ENCODE results near the gene FGF14.
"Not testable (repeated sequence)": the region's sequence is repeated elsewhere in the genome, so short reads cannot be mapped to it uniquely, and the experiment has no call there.

FGF14 gene

GRCh38 chr13:101915331-101915730, 486.5 kb downstream of the FGF14 start:
- no peak for DNase-seq

- DNase-seq, result no peak
Measured at GRCh38 chr13:101911752-101912151, 490.1 kb downstream of the FGF14 start.

GRCh38 chr13:101903890-101904289, 498.0 kb downstream of the FGF14 start:
- no peak for DNase-seq

- no peak for DNase-seq
Measured at GRCh38 chr13:101898676-101899075, 503.2 kb downstream of the FGF14 start.

- DNase-seq, result no peak
Measured at GRCh38 chr13:101896541-101896940, 505.3 kb downstream of the FGF14 start.

GRCh38 chr13:101893021-101893420, 508.8 kb downstream of the FGF14 start:
- no peak for DNase-seq

- no peak for DNase-seq
Measured at GRCh38 chr13:101892296-101892695, 509.6 kb downstream of the FGF14 start.

- no peak for DNase-seq
Measured at GRCh38 chr13:101881593-101881992, 520.3 kb downstream of the FGF14 start.

- no peak for DNase-seq
Measured at GRCh38 chr13:101880581-101880980, 521.3 kb downstream of the FGF14 start.

- DNase-seq, result no peak
Measured at GRCh38 chr13:101876951-101877350, 524.9 kb downstream of the FGF14 start.

GRCh38 chr13:101875717-101876393, 526.0 kb downstream of the FGF14 start:
- no peak for DNase-seq

GRCh38 chr13:101875091-101875490, 526.8 kb downstream of the FGF14 start:
- no peak for DNase-seq

GRCh38 chr13:101869553-101869952, 532.3 kb downstream of the FGF14 start:
- DNase-seq, result no peak

GRCh38 chr13:101868585-101869469, 533.0 kb downstream of the FGF14 start:
- no peak for DNase-seq

- DNase-seq, result no peak
Measured at GRCh38 chr13:101866889-101867581, 534.8 kb downstream of the FGF14 start.

GRCh38 chr13:101858860-101859259, 543.0 kb downstream of the FGF14 start:
- DNase-seq, result no peak

GRCh38 chr13:101846701-101847100, 555.1 kb downstream of the FGF14 start:
- no peak for DNase-seq

- DNase-seq, result no peak
Measured at GRCh38 chr13:101846249-101846648, 555.6 kb downstream of the FGF14 start.

GRCh38 chr13:101845245-101846020, 556.4 kb downstream of the FGF14 start:
- DNase-seq, result no peak

- DNase-seq, result no peak
Measured at GRCh38 chr13:101841698-101842097, 560.1 kb downstream of the FGF14 start.

- DNase-seq, result no peak
Measured at GRCh38 chr13:101838323-101838722, 563.5 kb downstream of the FGF14 start.

- not testable (repeated sequence) for DNase-seq
Measured at GRCh38 chr13:101837778-101838177, 564.1 kb downstream of the FGF14 start.

GRCh38 chr13:101837288-101837687, 564.6 kb downstream of the FGF14 start:
- DNase-seq, result no peak

Data from stimulated activated CD4-positive, alpha-beta T cell treated with anti-CD3 and anti-CD28 coated beads, Interleukin-4, amount 100 ng/mL, for 4 hours (primary cell).